Neuron (in vitro differentiated cells): Measurements from ENCODE around the gene UNC13D.
"Not testable (repeated sequence)": the region's sequence is repeated elsewhere in the genome, so short reads cannot be mapped to it uniquely, and the experiment has no call there.

ENCODE experiments used
- H2AFZ ChIP-seq: one replicate; pipeline ENCODE4 v1.6.1; 2013; ENCODE audit warnings: low read depth, mild to moderate bottlenecking, inconsistent platforms, low read length, moderate library complexity
- H3K27me3 ChIP-seq: one replicate; pipeline ENCODE4 v1.6.1; 2013; ENCODE audit warnings: low read length; ENCODE audit not compliant: insufficient read depth
- H3K36me3 ChIP-seq: one replicate; pipeline ENCODE4 v1.6.1; 2013; ENCODE audit warnings: low read length; ENCODE audit not compliant: insufficient read depth
- H3K4me1 ChIP-seq: one replicate; pipeline ENCODE4 v1.6.1; 2013; ENCODE audit warnings: low read length; ENCODE audit not compliant: insufficient read depth
- H3K4me3 ChIP-seq: 2 replicates; pipeline ENCODE4 v1.5.1; 2013; ENCODE audit warnings: mild to moderate bottlenecking, low read length, moderate library complexity
- H3K9me3 ChIP-seq: one replicate; pipeline ENCODE4 v1.6.1; 2013; ENCODE audit warnings: low read length

The UNC13D gene

DNA sequence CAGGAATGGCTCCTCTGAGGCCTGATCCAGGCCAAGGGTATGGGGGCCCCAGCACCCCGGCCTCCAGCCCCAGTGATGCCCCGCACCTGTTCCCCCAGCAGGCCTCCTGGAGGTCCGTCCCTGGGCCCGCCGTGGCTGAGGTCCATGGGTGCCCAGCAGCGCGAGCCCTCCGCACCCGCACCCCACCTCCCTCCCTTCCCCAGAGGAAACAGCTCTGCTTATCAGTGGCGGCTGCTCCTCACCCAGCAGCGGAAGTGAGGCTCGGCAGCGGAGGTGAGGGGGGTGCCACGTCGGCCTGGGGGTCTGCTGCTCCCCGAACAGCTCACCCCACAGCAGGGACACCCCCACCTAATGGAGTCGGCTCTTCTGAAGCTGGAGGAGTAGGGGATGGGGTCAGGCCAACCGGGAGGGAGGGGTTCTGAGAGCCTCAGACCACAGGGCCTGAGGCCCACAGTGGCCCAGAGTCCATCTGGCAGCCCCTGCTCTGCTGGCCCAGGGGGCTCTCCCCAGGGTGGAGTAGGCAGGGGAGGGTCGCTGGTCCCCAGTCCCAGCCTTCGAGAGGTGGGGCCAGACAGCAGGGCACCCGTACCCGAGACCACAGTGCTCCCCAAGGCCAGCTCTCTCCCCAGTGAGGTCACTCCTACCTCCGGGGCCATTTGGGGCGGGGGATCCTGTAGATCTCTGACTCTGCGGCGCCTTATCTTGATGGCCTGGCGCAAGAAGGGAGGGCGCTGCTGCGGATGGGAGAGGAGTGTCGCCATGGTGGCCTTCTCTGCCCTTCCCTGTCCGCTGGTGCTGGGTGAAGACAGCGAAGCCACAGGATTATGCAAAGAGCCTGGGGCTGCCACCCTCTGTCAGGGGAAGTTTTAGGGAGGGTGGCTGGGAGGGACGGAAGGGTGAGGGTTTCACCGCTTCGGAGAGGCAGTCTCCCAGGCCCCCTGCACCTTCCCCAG, at the start of gene UNC13D:
Gene UNC13D (minus strand): TSS at position 828 of the 953 bp plus-strand sequence. CDS start 67 bp downstream, at position 761.
- Histone ChIP-seq H3K4me1 (no peaks in the 10 kb centered on the region), H3K4me3 (no peak within 1 kb of the TSS), H3K36me3 (peaks cover 27% of the 10 kb centered on the region), H2AFZ (no peak within 1 kb of the TSS), H3K27me3 (no peaks in the 10 kb centered on the region), H3K9me3 (no peaks in the 10 kb centered on the region)

DNA sequence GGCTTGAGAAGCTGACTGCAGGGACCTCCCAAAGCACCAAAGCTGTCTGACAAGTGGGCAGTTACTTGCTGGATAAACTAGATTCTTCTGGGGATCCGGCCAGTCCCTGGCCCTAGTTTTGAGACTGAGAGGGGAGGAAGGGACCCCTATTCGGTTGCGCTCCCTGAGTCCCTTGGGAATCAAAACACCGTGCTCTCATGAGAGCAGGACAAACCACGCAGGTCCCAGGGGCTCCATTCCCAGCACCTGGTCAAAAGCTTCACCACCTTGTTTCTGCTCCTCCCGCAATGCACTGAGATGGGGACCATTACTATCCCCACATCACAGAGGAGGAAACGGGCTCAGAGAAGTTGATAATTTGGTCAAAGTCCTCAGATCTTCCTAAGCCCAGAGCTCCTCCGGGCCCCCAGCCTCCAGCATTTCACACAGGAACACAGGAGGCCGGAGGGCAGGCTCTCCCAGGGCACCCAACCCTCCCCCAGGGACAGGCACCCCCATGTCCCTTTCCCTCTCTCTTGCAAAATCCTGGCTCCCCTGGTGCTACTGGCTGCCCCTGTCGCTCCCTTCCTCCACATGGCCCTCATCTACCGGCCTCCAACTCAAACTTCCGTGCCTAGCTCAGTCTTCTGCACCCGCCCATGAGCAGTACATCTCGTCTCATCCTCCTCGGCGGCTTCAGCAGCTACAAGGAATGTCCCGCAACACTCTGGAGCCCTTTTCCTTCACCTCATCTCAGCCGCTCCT, 49.3 kb upstream of the UNC13D start:
- H3K4me3 ChIP-seq = no peak overlapping the region
- peaks cover 4% of the 10 kb centered on the region for H3K4me1 ChIP-seq
- no peaks in the 10 kb centered on the region for H3K9me3 ChIP-seq
- peaks cover 10% of the 10 kb centered on the region for H3K36me3 ChIP-seq
- no peaks in the 10 kb centered on the region for H3K27me3 ChIP-seq
- H2AFZ ChIP-seq = no peak overlapping the region

DNA sequence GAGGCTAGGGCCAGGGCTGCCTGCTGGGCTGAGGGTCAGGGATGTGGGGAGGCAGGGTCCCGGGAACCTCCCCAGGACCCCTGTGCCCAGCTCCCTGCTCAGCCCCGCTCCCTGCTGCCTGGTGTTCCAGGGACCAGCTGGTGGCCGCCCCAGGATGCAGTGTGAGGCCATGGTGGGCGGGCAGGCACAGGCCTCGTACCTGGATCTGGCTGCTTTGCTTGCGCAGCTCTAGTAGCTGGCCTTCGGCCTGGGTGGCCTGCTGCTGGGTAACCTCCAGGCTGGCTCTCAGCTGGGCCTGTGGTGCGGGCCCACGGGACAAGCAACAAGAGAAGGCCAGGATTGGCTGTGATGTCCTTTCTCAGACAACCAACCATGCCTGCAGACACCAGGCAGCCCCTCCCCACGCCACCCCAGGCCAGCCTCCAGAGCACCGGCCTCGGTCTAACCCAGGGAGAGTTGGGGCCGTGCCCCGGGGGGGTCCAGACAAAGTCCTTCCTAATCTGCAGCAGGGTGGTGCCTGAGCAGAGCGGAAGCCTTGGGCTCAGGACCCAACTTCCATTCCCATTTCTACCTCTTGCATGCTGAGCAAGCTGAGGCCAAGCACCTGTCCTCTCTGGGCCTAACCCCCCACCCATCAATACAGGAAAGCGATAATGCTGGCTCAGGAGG, 48.5 kb upstream of the UNC13D start:
- peaks cover 4% of the 10 kb centered on the region for H3K4me1 ChIP-seq
- no peaks in the 10 kb centered on the region for H3K9me3 ChIP-seq
- peaks cover 5% of the 10 kb centered on the region for H3K36me3 ChIP-seq
- no peak overlapping the region for H3K4me3 ChIP-seq
- H3K27me3 ChIP-seq = no peaks in the 10 kb centered on the region
- H2AFZ ChIP-seq = no peak overlapping the region

DNA sequence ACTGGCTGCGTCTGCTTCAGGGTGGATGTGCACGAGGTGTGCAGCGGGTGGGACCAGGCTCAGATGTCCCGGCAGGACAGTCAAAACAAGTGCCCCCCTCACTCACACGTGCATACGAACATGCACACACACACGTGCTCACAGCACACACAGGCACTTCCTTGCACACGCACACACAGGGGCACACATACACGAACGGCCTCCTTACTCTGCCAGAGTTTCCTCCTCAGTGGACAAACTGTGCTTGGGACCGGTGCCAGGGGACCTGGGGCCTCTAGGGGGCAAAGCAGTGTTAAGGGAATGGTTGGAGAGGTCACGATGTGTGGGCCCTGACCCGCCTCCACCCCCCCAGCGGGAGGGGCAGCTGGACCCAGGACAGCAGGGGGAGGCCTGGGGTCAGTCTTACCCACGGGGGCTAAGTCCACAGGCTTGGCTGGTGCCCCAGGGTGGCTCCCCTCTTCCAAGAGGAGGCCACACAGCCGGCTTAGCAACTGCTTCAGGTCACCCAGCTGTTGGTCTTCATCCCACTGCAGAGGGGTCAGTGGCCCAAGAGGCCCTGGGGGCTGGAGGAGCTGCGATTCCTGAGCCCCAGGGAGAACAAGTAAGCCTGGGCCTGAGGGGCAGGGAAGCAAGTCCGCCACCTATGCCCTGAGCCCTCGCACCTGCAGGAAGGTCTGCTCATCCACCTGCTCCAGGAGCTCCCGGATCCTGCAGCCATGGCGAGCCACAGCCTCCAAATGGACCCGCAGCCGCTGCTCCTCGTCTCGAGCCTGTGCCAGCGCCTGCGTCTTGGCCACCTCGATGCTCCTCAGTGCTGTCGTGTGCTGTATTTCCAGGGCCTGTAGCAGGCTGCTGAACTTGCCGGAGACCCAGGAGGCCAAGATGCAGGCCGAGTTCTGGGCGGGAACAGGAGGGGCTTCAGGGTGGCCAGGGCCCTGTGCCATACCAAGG, 47.7 kb upstream of the UNC13D start:
- H3K4me3 ChIP-seq = no peak overlapping the region
- no peaks in the 10 kb centered on the region for H3K27me3 ChIP-seq
- H3K9me3 ChIP-seq = no peaks in the 10 kb centered on the region
- no peak overlapping the region for H2AFZ ChIP-seq
- peaks cover 4% of the 10 kb centered on the region for H3K4me1 ChIP-seq
- no peaks in the 10 kb centered on the region for H3K36me3 ChIP-seq

DNA sequence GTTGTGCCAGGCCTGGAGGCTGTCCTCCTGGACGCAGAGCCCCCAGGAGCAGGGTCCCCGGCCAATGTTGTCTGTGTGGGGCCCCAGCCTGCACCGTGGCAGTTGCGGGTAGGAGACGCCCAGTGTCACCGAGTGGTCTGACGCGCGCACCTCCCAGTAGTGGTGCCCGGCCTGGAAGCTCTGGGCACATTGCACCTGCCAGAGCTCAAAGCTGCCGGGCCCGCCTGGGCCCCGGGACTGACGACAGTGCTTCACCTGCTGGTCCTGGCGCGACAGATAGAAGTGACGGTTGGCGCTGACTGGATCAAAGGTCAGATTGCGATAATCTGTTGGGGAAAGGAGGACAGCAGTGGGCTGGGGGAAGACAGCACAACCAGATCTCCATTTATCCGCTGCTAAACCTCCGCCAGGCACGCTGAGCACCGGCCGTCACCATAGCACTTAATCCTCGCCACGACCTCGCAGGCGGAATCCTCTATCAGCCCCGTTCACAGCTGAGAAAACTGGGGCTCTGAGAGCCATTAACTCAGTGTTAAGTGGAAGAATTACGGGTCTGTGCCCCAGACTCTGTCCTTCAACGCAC, 46.9 kb upstream of the UNC13D start:
- H3K4me3 ChIP-seq = no peak overlapping the region
- H3K4me1 ChIP-seq = peaks cover 4% of the 10 kb centered on the region
- no peak overlapping the region for H2AFZ ChIP-seq
- no peaks in the 10 kb centered on the region for H3K27me3 ChIP-seq
- no peaks in the 10 kb centered on the region for H3K9me3 ChIP-seq
- no peaks in the 10 kb centered on the region for H3K36me3 ChIP-seq

DNA sequence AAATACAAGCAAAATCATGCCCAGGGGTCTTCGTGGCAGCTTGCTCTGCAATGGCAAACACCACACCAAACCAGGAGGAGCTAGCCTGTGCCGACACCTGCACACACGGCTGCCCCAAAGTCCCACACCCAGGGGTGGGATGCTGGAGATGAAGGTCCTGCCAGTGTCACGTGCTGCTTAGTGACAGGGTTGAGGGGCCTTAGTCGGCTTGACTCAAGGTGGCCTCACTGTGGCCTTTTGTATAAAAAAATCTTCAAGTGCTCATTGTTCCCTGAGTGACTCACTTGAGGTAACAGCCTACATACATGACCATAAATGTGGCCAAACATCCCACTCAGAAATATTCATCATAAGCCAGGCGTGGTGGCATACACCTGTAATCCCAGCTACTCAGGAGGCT, 45.2 kb upstream of the UNC13D start:
- Histone ChIP-seq H3K36me3 (no peaks in the 10 kb centered on the region), H2AFZ (no peak overlapping the region), H3K4me3 (no peak overlapping the region), H3K27me3 (no peaks in the 10 kb centered on the region), H3K9me3 (no peaks in the 10 kb centered on the region), H3K4me1 (no peaks in the 10 kb centered on the region)

DNA sequence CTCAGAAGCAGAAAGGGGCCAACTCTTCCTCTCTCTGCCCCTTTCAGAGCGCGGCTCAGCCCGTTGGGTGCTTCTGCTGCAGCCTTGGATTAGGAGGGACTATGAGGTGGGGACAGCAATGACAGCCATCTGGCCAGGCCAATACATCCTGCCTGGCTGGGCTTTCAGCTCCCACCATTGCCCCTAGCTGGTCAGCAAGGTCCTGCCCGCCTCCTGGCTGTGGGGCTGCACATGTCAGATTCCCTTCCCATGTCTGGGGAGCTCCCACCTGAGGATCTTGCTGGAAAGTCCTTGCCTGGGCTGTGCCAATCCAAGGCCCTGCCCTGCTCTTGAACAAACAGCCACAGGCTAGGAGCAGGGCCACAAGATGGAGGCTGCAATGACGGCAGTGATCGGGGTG, 44.3 kb upstream of the UNC13D start:
- Histone ChIP-seq H3K9me3 (no peaks in the 10 kb centered on the region), H3K4me1 (no peaks in the 10 kb centered on the region), H3K36me3 (no peaks in the 10 kb centered on the region), H3K27me3 (no peaks in the 10 kb centered on the region), H3K4me3 (no peak overlapping the region), H2AFZ (no peak overlapping the region)

DNA sequence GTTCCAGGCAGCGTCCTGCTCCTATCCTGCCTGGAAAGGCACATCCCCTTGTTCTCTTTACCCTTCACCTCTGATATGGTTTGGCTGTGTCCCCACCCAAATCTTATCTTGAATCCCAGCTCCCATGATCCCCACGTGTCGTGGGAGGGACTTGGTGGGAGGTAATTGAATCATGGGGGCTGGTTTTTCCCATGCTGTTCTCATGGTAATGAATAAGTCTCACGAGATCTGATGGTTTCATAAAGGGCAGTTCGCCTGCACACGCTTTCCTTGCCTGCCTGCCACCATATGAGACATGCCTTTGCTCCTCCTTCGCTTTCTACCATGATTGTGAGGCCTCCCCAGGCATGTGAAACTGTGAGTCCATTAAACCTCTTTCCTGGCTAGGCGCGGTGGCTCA, 41.7 kb upstream of the UNC13D start:
- H3K4me1 ChIP-seq, H2AFZ ChIP-seq, H3K36me3 ChIP-seq, H3K9me3 ChIP-seq, H3K4me3 ChIP-seq, H3K27me3 ChIP-seq: not testable (repeated sequence)

DNA sequence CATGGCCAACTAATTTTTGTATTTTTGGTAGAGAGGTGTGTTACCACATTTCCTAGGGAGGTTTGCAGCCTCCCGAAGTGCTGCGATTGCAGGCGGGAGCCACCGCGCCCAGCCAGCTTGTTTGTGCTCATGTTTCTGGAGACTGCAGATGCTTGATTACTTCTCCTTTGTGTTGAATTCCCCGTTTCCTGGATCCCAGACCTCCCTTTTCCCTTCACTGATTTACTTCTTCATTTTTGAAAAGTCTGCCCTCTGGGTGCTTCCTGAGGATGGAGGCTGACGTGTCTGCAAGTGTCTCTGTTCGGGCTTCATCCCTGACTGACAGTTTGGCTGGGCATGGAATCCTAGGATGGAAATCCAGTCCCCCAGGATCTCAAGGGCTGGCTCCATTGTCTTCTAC, 41.2 kb upstream of the UNC13D start:
- no peaks in the 10 kb centered on the region for H3K36me3 ChIP-seq
- no peak overlapping the region for H3K4me3 ChIP-seq
- H3K9me3 ChIP-seq = no peaks in the 10 kb centered on the region
- H3K27me3 ChIP-seq = peaks cover 4% of the 10 kb centered on the region
- H2AFZ ChIP-seq = no peak overlapping the region
- H3K4me1 ChIP-seq = no peaks in the 10 kb centered on the region

DNA sequence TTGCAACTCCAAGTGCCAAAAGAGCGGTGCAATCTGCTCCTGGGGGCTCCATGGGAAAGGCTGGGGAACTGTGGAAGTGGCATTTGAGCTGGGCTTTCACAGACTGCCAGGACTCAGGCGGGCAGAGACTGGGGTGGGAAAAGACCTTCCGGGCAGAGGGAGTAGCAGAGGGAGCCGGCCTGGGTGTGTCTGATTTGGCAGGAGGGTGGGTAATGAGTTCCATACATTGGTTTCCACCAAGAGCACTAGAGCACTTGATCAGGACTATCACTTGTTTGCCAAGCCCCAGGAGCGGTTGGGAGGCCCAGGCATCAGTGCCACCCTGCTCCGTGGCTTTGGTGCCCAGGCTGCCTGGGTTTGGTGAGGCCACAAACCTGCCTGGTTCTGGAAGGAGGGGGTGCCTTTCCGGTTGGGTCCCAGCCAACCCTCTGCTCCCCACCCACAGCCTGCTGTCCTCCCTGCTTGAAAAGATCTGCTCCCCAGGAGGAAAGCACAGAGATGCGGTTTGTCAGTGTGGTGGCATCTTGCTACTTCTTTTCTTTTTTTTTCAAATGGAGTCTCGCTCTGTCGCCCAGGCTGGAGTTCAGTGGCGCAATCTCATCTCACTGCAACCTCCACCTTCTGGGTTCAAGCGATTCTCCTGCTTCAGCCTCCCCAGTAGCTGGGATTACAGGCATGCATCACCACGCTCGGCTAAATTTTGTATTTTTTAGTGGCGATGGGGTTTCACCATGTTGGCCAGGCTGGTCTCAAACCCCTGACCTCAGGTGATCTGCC, 37.7 kb upstream of the UNC13D start:
- H3K4me3 ChIP-seq = no peak overlapping the region
- no peak overlapping the region for H2AFZ ChIP-seq
- no peaks in the 10 kb centered on the region for H3K36me3 ChIP-seq
- H3K4me1 ChIP-seq = peaks cover 4% of the 10 kb centered on the region
- H3K27me3 ChIP-seq = peaks cover 34% of the 10 kb centered on the region
- no peaks in the 10 kb centered on the region for H3K9me3 ChIP-seq

DNA sequence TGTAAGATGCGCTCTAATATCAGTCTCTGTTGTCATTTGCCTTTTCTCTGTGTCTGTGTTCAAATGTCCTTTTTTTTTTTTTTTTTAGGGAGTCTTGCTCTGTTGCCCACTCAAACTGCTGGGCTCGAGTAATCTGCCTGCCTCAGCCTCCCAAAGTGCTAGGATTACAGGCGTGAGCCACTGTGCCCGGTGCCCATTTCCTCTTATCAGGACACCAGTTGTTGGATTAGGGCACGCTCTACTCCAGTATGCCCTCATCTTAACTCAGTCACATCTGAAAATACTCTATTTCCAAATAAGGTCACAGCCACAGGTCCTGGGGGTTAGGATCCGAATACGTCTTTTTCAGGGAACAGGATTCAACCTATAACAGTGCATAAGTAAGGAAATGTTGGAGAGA, 36.1 kb upstream of the UNC13D start:
- Histone ChIP-seq H3K4me1 (peaks cover 4% of the 10 kb centered on the region), H3K27me3 (peaks cover 50% of the 10 kb centered on the region), H3K4me3 (no peak overlapping the region), H3K9me3 (no peaks in the 10 kb centered on the region), H2AFZ (no peak overlapping the region), H3K36me3 (no peaks in the 10 kb centered on the region)
